ENCODE data around the gene BEGAIN. TPM values are rescaled to one million over a fixed set of nuclear protein-coding genes. Genes with fewer than 3 reads are reported as not detected.

Gene BEGAIN
- polyA plus RNA-seq, 4 donors = 1.2 to 3.6 (median 1.8) TPM

DNA sequence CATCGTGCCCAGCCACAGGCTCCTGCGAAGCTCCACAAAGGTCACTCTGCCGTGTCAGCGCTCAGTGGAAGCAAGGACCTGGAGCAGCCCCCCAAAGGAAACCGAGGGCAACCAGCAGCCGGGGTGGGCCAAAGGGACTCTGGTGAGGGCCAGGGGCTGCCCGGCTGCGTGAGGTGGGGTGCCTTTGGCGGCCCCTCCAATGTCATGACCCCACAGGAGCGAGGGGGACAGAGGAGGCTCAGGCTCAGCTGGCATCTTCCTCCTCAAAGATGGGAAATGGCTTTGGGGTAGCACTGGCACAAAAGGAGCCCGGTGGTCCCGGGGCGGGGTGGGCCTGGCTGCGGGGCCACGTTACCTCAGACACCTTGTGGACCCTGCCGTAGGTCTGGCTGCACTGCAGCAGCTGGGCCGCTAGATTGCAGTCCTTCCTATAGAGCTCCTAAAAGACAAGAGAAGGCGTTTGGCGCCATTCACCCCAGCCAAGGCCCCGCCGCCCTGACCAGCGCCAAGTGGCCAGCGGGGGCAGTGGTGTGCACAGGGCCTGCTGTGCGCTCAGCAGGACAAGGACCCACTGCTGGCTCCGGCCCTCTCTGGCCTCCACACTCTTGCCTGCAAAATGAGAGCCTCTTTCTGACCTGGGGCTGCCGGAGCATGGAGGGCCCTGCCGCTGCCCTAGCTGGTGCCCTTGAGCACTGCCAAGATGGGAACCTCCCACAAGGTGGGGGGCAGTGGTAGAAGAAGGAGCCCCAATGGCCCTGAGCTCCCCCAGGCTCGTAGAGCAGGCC is 46.9 kb downstream of the BEGAIN start:
- no peak for DNase-seq (ENCODE audit: low read depth in 4 of 4, low spot score in 3 of 4)

DNA sequence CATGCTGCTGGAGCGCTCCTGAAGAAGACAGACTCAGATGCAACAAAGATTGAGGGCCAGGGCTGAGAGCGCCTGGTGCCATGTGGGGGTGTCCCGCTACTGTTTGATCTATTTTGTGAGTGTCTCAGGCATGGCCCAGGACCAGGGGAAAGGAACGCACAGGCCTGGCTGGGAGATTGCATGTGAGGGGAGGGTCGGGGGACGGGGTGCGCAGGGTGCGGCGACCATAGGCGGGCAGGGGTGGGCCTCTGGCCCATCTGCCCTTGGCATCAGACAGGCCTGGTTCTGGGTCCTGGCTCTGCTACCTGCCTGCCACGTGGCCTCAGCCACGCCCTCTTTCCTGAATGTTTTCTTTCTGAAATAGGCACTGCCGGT is 47.5 kb downstream of the BEGAIN start:
- no peak for DNase-seq (ENCODE audit: low read depth in 4 of 4, low spot score in 3 of 4)

DNA sequence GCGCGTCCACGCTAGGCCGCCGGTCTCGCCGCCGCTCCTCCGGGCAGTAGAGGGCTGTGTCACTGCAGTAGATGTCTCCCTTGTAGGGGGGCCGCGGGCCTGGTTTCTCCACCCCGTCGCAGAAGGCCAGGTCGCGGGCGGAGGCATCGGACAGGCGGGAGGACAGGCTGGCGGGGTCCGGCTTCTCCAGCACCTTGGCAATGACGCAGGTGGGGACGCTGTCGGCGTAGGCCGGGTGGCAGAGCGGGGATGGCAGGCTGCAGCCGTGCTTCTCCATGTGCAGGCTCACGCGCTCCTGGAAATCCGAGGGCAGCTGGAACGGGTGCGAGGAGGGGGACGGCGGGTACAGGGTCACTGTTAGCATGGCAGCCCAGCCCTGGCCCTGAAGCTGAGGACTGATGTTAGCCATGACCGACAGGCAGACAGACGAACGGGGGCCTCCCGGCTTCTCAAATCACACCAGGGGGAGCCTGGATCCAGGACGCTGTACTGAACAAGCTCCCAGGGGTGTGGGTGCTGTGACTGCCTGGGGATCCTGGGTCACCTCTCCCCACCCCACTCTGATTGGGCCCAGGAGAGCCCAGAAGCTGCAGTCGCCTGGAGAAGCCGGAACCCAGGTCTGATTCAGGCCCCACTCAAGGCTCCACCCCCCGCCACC is 48.1 kb downstream of the BEGAIN start:
- DNase-seq (ENCODE audit: low read depth in 4 of 4, low spot score in 3 of 4) = no peak

DNA sequence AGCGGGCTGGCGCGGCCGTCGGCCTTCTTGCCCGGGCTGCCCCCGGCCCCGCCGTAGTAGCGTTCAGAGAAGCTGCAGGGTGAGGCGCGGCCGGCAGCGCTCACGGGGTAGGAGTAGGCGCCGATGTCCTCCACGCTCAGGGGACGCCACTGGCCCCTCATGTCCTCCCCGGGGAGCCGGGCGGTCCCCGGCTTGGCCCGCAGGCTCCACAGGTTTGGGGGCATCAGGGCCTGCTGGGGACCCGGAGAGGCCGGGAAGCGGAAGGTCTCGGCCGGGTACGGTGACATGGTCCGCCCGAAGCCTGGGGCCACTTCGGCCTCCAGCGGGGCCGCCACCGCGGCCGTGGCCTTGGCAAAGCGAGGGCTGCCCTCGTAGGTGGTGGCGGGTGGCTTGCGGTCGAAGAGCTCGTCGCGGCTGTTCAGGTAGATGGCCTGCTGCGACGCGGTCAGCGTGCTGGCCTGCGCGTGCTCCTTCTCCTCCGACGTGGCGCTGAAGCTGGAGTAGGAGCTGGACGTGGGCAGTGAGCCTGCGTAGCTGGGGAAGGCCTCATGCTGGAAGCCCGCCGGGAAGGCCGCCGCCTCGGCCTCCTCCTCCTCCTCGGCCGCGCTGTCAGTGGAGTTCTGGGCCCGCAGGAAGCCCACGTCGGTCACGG is 48.7 kb downstream of the BEGAIN start:
- no peak for DNase-seq (ENCODE audit: low read depth in 4 of 4, low spot score in 3 of 4)

DNA sequence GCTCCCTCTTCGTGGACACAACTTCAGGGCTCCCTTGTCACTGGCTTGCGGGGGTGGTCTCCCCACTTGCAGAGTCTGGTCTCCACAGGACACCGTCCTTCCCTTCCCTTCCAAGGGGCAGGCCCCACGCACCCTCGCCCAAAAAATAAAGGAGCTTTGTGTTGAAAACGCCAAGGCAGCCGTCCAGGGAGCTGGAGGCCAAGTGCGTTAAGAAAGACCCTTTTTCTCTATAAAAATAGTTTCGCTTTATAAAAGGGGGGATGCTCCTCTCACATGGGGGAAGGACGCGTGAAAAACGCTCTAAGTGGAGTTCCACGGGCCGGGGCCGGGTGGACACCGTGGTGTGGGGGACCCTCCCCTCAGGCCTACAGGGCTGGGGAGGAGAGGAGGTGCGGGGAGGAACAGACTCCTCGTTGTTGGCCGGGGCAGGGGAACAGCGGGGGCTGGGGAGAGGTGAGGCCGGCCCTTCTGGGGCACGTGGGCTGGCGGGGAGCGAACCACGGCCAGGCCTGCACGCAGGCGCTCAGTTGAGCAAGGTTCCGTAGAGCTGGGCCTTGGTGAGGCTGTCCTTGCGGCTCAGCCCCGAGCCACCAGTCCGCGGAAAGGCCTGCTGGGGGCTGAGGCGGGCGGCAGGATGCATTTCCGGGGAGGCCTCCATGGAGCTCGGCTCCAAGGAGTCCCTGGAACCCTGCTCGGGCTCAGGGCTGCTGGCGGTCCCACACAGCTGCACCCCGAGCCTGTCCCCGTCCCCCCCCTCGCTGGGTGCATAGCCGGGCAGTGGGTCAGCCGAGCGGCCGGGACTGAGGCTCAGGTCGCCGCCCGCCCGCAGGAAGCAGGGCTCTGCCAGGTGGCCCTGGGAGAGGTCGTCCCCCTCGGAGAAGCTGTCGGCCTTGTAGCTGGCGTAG is 49.5 kb downstream of the BEGAIN start:
- DNase-seq (ENCODE audit: low read depth in 4 of 4, low spot score in 3 of 4) = no peak

DNA sequence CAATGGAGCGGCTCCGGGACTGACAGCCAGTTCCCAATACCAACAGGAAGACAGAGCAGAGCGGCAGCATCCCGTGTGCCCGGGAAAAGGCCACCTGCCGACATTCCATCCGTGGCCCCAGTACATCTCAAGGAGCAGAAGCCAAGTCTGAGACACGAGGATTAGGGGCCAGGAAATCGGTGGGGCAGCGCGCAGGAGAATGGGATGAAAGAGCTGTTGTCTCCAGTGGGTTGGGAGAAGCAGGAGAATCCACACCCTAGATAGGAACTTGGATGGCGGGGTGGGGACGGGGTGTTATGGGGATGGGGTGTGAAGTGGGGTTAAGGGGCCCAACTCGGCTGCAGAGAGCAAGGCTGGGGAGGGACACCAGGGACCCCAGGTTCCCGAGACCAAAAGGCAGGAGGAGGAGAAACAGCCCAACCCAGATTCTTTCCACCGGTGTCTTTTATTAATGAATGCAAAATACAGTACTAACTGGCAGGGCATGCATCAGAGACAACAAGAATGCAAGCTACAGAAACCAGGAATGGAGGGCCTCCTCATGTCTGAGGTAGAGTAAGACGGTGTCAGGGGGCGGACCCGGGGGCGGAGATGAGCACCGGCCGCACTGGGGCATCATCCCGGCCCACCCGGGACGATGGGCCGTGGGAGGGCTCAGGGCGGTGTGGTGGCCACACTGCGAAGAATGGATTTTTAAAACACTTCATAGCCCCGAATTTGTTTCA is 50.3 kb downstream of the BEGAIN start:
- DNase-seq (ENCODE audit: low read depth in 4 of 4, low spot score in 3 of 4) = no peak

DNA sequence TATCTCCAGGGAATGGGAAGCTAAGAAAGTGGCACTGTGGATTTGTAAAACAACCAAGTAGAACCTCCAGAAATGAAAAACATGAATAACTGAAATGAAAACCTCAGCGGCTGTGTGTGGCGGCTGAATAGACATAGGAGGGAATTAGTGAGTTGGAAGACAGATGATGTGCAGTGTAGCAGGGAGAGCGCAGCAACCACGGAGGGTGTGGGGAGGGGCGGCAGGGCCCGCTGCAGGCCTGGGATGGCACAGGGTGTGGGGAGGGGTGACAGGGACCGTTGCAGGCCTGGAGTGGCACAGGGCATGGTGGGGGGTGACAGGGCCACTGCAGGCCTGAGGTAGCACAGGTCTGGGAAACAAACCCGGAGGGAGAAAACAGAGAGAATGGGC is 51.1 kb downstream of the BEGAIN start:
- no peak for DNase-seq (ENCODE audit: low read depth in 4 of 4, low spot score in 3 of 4)

DNA sequence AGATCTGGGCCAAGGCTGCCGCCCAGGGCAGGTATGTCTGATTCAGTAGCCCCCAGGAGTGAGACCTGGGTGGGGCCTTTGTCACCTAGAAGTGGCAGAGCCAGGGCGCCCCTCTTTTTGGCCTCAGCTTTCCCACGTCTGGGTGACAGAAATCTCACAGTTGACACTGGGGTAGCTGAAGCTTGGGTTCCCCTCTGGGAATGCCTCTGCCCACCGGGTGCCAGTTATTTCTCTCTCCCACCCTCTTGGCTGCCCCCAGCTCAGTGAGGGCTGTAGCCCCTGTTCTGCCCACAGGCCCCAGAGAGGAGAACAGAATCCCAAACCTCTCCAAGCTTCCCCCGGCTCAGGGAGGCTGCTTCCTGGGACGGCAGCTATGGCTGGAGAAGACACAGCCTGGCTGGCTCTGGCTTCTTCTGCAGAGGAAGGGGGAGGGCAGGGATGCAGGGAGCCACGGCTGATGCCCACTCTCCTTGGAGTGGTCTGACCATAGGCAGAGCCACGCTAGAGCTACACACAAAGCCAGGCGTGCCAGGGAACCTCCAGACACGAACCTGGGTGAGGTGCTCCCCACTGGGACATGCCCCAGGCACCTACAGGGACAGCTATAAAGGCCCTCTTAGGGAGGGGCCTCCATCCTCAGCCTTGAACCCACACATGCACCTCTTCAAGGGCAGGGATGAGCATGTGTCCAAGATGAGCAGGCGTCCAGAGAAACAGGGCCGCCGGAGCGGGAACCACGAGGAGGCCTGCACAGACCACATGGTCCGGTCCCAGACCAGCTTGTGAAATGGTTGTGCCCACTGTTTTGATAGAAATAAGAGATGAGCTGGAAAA is 51.7 kb downstream of the BEGAIN start:
- DNase-seq (ENCODE audit: low read depth in 4 of 4, low spot score in 3 of 4) = no peak

DNA sequence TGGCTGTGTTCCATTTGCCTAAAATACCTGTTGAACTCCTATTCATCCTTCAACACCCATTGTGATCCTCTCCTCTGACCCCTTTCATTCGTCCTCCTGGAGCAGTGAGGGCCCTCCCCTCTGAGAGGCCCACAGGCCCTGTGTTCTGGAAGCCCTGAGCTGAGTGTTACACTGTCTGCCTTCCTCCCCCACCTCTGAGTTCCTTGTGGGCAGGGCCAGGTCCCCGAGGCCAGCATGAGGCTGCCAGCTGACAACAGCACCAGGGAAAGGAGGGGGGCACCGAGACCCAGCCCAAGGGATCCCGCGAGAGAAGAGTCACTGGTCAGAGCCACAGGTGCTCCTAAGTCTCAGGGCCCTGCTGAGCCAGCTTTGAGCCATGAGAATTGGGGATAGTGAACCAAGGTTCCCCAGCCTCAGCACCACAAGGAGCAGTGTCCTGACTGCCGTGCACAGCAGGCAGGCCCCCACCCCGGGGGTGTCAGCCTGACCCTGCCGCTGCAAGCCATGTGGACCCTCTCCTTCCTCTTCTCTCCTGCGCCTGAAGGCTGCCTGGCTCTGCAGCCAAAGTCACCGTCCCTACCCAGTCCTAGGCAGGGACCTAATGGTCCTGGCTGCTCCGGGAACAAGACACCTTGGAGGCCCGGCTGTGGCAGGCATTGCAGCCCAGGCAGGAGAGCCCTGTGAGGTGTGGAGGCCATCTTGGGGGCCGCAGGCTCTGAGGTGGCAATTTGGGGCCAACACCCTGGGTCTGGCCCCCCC is 52.5 kb downstream of the BEGAIN start:
- no peak for DNase-seq (ENCODE audit: low read depth in 4 of 4, low spot score in 3 of 4)

DNA sequence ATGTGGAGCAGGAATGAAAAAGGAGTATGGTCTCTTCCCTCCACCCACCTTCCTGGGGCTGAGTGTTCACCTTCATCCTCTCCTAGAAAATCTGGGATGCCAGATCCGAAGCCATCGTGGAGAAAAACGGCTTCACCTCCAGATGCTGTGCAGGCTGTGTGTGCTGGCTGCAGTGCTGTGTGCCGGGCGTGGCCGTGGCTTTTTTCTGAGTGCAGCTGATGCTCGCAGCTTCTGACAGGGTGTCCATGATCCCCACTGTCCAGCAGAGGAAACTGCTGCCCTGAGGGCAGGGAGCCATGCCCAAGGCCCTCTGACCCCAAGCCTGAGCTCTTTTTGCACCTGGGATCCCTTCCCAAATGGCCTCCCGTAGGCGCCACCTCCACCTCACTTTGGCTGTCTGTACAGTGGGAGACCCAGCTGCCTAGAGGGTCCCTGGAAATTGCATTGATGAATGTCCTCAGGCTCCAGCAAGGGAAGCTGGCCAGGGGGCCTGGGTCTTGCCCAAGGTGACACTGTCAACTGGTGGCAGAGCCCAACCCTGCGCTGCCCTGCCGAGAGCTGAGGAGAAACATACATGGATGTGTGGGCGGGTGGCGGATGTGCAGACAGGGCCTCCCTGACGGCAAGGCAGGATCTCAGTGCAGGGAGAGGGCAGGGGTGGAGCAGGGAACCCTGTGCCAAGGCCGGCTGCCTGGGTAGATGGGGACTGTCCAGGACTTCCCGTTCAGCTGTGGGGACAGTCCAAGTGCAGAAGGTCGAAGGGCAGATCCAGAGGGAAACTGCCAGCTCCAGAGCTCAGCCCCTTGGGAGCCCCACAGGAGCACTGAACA is 53.3 kb downstream of the BEGAIN start:
- no peak for DNase-seq (ENCODE audit: low read depth in 4 of 4, low spot score in 3 of 4)

DNA sequence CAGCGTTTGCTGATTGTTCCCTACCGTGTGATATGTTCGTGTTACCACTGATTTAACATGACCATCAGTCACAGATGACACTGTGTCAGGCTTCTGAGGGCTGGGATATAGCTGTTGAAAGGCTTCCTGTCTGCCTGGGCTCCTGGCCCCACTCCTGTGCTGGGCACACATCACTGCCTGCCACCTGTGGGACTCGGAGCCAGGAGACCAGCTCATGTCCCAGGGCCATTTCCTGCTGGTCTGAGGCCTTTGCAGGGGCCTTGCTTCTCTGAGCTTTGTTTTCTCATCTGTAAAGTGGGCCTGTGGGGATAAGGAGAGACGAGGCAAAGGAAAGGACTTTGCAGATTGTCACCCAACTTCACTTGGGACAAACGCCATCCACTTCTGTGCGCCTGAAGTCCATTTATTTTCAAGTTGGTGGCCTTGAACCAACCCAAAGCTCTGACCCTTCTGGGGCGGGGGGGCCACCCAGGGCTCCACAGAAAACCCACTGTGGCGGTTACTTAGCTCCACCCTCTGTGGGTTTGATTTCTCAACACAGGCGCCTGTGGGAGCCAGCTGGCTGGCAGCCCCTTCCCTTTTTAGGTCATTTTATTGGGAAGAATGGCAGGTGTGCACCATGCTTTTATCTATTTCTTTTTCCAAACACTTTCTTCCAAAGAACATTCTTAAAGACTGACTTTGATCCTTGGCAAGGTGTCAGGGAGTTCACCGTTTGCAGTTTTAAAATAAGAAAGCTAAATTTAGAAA is 54.1 kb downstream of the BEGAIN start:
- DNase-seq (ENCODE audit: low read depth in 4 of 4, low spot score in 3 of 4) = no peak

DNA sequence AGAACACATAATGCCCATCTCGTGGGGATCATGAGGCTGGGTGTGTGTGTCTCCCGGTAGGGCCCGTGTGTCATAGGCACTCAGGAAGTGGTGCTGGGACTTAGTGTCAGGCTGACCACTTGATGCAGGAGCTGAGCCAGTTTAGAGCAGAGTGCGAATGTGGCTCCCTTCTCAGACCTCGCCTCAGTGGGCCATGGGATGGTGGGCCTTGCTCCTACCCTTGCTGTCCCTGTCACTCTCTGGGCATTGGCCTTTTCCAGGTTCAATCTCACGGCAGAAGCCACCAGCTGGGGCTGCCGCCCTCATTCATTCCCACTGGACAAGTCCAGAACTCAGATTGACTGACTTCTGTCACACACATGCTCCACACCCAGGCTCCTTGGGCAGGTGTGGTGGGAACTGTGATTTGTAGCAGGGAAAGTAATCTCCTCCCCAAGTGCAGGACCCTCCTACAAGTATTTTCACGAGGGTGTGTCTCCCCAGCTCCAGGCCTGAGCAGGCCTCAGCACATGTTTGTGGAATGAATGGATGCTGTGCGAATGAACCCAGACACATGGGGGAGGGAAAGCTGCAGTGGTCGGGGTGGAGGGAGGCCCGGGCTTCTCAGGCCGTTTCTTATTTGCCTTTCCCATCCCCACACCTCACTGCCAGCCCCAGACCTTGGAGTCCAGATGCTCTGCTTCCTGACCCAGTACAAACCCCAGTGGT is 54.9 kb downstream of the BEGAIN start:
- no peak for DNase-seq (ENCODE audit: low read depth in 4 of 4, low spot score in 3 of 4)

DNA sequence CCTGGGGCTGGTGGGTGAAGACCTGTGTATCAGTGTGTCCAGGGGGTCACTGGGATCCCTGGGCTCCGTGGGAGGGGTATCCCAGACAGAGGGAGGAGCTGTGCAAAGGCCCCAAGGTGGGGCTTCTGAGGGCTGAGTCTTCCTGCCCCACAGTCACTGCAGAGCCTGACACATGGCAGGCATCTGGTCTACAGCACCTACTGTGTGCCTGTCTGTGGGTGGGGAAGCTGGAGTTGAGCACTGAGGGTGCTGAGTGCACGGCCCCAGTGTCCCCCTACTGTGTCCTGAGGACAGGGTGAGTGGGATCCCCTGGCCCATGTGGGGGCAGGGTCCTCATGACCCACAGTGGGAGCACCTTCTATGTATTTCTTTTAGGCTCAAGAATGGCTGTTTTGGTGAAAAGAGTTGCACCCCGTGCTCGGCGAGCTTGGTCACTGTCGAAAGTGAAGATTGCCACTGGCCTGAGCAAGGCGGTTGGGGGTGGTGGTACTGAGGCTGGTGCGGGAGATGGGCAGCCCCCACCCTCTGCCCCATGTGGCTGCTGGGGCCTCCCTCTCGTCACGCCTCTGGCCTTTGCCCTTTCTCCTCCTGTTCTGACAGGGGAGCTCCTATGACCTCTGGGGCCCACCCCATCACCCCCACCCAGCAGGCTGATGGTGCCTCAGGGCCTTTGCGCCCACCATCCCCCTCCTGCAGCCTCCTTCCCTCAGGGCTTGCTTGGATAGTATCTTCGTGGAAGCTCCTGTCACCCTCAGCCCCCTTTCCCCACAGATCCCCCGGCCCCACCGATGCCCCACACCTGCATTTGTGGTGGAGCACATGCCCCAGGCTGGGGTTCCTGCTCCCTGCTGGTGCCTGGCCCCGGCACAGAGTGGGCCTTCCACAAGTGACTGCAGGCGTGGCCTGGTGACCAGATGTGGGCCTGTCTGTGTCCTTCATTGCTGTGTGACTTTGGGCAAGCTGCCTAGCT is 55.8 kb downstream of the BEGAIN start:
- DNase-seq (ENCODE audit: low read depth in 4 of 4, low spot score in 3 of 4) = no peak

DNA sequence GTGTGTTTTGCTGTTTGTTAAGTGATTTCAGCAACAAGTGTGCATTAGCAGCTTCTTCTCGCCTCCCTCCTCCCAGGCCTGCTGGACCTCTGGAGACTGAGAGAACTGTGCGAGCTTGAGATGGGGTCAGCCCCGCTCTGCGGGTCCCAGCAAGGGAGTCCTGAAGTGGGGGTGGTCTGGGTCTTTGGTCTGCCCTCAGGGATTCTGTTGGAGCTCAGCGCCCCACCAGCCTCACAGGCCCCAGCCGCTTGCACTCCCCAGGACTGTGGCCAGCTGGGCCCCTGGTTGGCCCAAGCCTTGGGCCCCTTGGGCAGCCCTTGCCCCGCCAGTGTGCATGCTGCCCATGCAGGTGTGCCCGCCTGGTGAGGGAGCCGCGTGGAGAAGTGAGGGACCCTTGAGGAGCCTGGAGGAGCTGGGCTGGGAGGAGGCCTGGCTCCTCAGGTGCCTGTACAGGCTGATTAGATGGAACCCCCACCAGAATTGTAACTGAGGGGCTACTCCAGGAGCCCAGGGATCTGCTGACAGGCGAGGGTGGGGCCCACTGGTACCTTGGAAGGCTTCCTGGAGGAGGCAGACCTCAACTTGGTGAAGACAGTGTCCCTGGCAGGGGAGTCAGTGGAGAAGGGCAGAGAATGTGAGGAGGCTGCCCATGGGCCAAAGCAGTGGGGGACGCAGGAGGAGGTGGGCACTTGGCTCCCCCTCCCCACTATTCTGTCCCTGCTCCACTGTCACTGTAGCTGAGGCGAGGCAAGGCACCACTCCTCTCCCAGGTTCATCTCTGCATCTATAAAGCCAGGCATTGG is 56.7 kb downstream of the BEGAIN start:
- DNase-seq (ENCODE audit: low read depth in 4 of 4, low spot score in 3 of 4) = no peak
